H4 (cell line): Measurements from ENCODE around the gene TMEM184B. TPM values are rescaled to one million over a fixed set of nuclear protein-coding genes. Genes with fewer than 3 reads are reported as not detected.

Experiments used
- DNase-seq: peaks from one replicate; pipeline ENCODE4 v3.0.0-alpha.2; 2015; ENCODE audit warnings: low spot score
- total RNA-seq: library from RNA; depleted of rRNA; stranded (reverse); fragments of >200 nt; shearing (Covaris generic); gene quantifications from 2 replicates; pipeline ENCODE4 v1.2.3, GENCODE V29; 2014

The TMEM184B gene
- total RNA-seq, 1 experiment from 2014 or later: 62.1 TPM

DNA sequence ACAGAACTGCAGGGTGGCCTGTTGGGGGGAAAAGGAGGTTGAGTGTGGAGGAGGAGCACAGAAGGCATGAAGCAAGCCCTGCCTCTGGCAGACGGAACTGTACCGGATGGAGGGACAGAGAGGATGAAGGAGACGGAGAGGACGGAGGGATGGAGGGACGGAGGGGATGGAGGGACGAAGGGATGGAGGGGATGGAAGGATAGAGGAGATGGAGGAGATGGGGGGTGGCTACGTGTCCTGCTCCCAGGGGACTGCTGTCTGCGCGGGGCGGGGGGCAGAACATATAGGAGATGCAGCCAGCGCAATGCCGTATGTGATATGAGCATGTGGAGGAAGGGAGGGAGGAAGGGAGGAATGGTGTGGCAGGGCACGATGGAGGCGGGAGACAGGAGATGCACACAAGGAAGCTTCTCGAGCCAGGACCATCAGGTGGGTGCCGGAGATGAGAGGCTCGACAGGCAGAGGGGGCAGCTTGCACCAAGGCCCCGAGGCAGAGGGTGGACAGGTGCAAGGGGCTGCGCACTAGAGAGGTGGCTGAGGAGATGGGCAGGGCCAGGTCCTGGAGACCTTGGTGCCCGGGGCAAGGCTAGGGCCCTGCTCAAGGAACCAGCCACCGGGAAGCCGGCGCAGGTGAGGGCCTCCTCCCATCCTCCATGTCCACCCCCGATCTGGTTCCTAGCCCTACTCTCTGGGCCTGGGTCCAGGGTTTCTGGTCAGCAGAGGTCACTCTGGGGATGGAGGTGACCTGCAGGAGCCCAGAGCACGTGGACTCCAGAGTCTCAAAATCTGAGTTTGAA, 45.8 kb downstream of the TMEM184B start:
- no peak for DNase-seq

DNA sequence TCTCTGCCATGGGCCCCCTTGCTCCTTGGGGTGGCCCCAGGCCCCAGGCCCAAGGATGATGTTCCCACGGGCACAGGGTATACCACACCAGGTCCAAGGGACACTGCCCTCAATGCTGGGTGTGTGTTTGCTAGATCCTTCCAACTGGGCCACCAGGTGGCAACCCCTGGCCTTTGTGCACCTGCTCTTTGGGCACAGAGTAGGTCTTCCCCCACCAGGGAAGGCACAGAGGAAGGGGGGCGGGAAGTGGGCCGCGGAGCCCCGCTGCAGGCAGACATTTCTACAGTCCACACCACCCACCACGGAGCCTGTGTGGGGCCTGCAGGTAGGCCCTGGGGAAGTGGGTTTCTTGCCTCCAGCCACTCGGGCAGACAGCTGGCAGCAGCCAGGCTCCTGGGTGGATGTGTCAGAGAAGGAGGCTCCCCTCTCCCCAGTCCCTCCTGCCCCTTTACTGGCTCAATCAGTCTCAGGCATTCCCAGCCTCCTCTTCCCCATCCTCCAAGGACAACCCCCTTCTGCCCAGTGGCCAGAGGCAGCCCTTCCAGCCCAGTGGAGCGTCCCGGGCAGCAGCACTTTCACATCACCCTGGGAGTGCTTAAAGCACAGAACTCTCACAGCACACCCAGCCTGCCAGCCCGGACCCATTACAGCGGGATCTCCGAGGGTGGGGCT, 49.4 kb downstream of the TMEM184B start:
- DNase-seq: no peak

DNA sequence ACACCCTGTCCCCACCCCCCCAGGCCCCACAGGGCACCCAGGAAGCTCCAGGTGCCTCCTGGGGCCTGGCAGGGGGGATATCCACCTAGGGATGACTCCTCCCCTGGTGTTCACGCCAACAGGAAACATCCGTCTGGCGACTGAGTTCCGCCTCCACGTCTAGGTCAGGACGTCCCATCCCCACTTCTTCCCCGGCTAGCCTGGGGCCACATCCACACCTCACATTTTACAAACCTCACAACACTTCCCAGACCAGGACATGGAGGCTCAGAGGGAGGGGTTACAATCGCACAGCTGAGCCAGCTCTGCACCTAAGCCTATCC, 50.1 kb downstream of the TMEM184B start:
- DNase-seq: no peak

DNA sequence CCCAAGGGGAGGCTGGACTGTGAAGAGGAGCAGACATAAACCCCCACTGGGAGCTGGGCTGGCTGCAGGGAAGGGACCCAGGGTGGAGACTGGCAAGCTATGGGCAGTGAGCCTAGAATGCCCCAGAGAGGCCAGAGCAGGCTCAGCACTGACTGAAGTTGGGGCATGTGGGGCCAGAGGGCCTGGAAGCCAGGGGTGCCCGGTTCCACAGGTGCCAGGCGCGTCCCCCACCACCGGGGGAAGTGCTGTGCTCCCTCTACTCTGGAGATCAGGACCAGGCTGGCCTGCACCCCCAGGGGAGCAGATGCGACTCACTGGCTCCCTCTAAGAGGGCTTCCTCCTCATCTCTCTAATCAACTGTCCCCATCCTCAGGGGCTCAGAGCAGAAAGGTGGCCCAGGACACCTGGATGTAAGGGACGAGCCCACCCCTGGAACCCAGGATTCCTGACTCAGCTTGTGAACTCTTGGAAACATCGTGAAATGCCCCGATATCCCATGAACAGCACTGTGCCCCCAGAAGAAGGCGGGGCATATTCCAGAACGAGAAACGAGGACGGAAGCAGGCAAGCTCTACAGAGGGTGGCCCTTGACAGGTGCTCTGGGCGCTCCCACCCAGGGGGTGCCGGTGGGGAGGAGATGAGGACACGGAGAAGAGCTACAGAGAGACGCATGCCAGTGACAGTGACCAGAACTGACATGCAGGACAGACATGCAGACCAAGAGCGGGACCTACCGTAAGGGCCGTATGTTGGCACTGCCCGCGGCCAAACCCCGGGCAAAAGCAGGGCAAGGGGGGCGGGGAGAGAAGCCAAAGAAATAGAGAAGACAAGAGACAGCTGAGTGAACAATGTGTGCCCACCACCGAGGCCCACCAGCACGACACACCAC, 50.7 kb downstream of the TMEM184B start:
- no peak for DNase-seq

DNA sequence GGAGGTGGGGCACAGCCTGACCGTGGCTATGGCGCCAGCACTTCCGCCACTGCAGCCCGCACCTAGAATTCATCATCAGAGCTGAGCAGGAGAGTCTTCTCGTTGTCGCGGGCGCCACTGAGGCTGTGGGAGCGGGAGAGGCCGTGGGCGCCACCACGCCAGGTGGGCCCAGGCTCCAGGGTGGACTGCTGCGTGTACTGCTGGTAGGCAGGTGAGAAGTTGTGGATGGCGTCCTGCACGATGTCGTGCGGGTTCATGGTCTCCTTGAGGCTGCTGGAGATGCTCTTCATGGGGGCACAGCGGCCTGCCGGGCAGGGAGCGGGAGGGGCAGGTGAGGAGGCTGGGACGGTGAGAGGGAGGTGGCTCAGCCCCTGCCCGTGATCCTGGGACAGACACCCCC, 51.4 kb downstream of the TMEM184B start:
- DNase-seq: no peak

DNA sequence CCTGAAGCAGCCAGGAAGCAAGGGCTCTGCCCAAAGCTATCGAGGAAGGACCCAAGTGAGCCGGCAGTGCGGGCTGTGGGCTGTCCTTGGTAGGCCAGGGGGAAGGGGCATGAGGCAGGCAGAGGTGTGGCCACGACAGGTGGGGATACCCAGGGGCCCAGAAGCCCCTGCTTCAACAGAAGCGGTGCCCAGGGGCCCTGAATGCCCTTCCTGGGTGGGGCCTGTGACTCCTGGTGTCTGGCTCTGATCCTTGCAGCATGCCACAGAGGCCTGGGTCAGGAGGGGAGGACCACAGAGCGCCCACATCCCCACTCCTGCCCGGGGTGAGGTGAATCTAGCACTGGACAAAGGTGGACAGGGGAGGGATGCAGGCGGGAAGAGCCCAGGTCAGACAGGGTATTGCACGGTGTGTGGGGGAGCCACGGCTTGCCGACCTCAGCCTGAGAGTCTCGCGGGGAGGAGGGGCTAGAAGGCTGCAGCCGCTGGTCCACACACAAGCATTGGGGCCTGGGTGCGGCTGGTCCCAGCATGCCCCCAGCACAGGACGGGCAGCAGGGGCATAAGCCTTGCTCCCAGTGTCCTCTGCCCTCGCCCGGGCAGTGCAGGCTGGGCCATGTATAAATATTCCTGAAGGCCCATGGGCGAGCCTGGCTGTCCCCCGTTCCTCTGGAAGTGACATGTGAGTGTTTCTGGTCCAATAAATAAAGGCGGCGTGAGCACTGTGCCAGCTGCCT, 52.0 kb downstream of the TMEM184B start:
- DNase-seq: no peak

DNA sequence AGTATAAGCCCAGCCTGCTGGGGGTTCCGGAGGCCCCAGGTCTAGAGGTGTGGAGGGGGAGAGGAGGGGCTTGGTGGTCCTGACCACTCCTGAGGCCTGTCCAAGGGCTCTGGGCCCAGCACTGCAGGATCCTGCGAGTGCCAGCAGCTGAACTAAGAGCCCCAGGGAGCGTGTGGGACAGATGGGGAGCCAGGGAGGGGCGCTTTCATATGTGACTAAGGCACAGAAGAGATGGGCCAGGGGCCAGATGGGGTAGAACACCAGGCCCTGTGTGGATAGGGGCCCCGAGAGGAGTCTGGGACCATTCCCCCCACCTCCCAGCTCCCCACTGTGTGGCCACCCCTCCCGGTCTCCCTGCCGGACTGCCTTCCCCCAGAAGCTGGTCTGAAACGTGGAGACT, 52.6 kb downstream of the TMEM184B start:
- DNase-seq: no peak

DNA sequence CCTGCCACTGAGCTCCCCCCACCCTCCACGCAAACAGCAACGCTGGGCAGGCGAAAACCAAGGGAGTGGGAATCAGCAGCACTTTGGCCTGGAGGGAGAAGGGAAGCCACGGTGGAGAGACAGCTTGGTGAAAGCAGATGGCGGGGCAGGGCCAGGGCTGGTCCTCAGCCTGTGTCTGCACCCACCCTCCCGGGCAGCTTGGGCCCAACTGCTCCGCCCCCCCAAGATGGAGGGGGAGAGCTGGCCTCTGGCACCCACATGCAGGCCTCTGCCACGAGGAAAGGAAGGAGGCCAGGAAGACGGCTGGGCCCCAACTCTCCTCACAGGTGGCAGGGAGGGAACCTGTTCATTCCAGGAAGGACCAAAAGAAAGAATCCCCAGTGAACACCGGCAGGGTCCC, 53.2 kb downstream of the TMEM184B start:
- DNase-seq: no peak

DNA sequence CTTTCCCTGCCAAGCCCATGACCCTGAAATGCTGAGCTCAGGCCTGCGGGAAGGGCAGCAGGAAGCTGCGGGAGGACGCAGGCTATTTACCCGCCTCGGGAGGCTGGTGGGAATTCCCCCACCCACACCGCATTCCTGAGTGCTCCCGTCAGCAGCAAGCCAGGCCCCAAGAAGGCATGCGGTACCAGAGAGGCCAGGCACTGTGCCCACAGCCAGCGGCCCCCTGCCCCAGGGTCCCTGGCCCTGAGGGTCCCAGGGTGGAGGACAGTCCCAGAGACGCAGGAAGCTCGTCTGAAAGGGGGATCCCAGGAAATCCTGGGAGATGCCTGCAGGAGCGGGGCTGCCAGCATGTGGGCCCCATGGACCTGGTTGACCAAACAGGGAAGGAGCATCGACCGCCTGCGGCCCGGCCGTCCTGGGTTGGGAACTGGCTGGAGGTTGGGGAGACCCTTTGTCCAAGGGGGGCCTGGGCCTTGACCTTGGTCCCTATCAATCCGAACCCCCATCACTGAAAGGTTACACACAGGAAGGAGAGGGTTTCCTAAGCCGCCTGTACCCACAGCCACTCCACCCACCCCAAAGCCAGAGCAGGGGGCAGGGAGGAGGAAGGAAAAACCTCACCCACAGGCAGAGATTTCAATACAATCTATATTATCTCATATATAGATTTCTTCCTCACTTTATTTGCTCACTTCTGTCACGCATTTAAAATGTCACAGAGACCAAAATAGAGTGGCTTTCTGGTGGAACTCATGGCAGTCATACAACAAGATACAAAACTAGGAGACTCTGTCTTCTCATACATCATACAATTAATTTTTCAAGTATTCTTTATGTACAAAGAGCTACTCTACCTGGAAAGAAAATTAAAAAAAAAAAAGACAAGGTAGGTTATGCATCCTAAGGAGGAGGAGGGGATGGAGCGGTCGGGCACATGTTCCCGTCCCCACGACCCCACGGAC, 53.9 kb downstream of the TMEM184B start:
- DNase-seq: peak; percentile 88

DNA sequence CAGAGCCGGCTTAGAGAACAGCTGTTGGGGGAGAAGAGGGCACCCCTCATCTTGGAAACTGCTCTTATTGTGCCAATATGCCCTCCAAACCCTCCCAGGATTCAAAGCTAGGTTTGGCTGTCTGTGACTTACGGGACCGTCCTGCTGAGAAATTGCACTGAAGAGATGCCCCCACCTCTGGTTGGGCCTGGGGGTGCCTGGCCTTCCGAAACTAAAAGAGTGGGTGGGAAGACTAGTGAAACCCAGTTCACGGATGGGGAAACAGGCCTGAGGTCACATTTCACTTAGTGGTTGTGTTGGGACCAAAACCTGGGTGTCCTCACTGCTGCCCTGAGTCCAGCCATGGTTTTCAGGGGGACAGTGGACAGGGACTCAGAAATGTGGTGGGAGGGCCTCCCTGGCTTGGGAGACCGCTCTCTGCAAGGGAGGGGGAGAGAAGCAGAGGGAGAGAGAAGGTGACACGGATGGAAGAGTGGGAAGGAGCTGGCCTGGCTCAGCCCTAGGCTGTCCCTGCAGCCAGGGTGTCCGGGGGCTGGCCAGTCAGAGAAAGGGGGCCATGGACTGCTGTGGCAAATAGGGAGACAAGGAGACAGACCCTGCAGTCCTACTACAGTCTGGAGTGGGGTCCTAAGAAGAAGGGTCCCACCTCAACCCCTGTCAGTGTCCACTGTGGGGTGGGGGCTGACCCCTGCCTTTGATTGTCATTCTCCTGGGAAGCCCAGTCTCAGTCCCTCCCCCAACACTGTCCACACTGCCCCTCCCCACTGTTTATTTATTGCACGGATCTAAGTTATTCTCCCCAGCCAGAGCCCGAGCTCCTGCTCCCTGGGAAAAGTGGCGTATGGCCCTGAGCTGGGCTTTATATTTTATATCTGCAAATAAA, 57.4 kb downstream of the TMEM184B start:
- no peak for DNase-seq

DNA sequence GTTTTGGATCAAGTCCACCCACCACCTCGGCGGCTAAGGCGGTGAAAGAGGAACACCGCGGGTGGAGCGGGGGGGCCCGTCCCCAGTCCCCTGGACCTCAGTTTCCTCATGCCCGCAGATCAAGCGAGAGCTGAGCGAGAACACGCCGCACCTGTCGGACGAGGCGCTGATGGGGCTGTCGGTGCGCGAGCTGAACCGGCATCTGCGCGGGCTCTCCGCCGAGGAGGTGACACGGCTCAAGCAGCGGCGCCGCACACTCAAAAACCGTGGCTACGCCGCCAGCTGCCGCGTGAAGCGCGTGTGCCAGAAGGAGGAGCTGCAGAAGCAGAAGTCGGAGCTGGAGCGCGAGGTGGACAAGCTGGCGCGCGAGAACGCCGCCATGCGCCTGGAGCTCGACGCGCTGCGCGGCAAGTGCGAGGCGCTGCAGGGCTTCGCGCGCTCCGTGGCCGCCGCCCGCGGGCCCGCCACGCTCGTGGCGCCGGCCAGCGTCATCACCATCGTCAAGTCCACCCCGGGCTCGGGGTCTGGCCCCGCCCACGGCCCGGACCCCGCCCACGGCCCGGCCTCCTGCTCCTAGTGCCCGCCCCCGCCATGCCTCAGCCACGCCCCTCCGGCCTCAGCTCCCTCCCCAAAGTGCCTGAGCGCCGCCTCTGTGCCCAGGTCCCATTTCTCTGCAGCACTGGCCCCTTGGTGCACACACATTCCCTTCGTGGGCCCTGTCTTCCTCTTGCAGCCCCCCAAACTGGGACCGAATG, 58.3 kb downstream of the TMEM184B start:
- no peak for DNase-seq

DNA sequence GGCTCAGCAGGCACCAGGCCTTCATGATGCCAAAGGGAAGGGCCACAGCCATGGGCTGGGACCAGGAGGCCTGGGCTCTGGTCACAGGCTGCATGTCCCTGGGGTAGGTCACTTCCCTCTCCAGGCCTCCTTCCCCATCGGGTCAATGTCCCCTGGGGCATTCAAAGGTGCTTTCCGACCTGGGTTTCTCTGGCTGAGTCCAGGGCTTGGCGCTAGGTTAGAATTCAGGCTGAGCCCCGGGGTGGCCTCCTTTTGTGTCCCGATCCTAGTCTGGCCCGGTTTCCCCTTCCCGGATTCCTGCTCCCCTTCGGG, 58.9 kb downstream of the TMEM184B start:
- no peak for DNase-seq

DNA sequence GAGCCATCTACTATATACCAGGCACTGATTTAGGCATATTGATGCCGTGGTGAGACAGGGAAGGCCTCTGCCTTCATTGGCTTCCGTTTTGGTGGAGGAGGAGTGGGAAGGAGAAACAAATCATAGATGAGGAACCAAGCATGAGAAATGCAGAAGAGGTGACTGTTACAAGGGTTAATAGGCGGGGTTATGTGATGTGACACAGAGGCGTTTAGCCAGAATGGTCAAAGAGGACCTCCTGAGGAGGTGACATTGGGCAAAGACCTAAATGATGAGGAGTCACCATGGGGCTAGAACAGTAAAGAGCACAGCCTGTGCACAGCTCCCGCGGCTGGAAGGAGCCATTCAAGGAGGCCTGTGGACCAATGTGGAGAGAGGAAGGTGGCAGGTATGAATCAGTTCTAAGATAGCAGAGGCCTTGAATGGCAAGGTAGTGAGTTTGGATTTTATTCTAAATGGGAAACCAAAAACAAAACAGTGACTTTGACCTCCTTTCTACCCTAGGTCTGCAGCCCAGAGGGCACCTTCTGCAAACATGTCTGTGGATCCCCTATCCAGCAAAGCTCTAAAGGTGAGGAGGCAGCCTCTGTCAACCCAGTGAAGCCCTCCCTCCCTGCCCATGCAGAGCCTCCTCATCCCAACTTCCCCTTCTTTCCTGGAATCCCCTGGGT, 59.4 kb downstream of the TMEM184B start:
- no peak for DNase-seq

DNA sequence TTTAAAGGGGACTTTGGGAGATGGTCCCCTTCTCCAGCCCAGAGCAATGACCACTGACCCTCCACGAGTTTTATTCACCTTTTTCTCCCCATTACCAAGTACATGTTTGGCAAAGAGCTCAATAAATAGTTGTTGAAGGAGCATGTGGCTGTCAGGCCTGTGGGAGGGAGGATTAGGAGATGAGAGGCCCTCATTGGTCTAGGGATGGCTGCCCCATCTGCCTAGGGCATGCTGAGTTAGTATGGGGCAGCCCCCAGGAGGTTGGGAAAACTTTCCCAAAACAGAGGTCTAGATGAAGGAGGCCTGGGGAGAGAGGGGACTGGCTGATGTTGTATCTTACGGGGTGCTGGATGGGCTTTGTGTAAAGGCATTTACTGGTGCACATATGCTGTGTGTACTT, 60.4 kb downstream of the TMEM184B start:
- DNase-seq: no peak

DNA sequence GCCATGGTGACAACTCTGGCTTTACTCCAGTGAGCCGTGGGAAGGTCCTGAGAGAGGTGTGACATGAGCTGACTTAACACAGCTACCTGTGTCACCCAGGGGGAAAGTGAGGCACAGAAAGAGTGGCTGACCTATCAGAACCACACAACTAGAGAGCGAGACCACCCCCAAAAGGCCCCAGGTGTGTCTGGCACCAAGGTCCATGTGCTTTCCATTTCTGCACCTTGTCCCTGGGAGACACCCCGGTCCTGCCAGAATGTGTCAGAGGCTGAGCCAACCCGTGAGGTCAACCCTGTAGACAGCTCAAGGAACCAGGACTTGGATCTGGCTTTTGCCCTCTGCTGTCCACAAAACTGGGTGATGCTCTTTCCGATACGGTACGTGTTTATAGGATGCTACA, 61.3 kb downstream of the TMEM184B start:
- no peak for DNase-seq

DNA sequence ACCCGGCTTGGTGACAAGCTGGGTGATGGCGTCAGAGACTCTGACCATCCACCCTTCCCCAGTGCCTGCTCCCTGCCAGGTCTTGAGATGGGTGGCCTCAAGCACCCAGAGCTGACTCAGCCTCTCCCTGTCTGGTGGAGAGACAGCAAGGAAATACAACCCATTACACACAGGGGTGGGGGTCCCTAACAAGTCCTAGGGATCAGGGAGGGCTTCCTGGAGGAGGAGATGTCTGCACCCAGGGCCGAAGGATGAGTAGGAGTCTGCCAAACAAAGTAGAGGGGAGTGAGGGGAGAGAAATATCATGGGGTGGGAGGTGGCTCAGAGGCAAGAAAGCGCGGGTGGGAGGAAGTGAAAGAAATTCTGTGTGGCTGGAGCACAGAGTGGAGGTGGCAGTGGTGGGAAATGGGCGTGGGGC, 64.2 kb downstream of the TMEM184B start:
- no peak for DNase-seq

DNA sequence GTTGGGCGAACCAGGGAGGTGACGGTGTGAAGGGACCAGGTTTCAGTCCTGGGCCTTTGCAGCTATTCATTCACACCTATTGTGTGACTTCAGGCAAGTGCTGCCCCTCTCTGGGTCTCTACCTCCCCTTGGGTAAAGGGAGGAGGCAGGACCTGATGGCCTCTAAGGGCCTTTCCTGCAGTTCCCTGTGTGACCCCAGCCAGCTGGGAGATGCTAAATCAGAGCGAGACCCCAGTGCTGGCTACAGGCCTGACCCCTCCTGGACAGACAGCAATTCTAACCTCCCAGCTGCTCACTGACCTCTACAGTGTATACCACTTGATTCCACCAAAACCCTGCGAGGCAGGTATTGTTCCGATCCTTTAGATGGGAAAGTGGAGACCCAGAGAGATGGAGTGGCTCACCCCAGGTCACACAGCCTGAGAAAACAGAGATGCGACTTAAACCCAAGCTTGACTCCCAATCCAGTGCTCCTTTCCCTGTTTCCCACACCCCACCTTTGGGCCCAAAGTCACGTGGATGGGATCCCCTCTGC, 64.8 kb downstream of the TMEM184B start:
- DNase-seq: no peak
